GM21717 (cell line): Measurements from ENCODE around the gene ORM2.

Source experiments
- ATAC-seq: cut with Tn5 transposase; IDR thresholded peaks from one replicate; pipeline ENCODE4 v1.9.1; 2021; ENCODE audit warnings: mild to moderate bottlenecking, moderate library complexity; ENCODE audit not compliant: unreplicated experiment

Gene ORM2

DNA sequence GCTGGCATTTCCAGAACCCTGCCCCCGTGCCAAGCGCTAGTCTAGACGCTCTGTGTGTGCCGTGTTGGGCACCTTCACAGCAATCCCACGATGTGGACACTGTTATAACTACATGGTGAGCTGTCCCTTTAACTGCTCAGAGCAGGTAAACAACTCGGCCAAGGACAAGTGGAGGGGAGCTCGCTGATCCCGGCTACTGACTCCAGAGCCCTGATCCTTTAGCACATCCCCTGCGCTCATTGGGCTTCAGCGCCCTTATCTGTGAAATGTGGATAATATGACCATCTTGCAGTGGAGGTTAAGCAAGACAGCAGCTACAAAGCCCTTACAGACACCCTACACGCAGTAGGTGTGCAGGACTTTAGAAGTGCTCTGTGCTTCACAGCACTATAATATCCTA is 16.5 kb downstream of the ORM2 start:
- ATAC-seq, result no peak

- no peak for ATAC-seq
These were observed 18.0 kb downstream of the ORM2 start for GRCh38 chr9:114347675-114348074.

- no peak for ATAC-seq
These were observed 18.7 kb downstream of the ORM2 start for GRCh38 chr9:114348261-114348905.

- peak; percentile 85 for ATAC-seq
These were observed 19.3 kb downstream of the ORM2 start for GRCh38 chr9:114348906-114349482.

- no peak for ATAC-seq
These were observed 20.2 kb downstream of the ORM2 start for GRCh38 chr9:114349713-114350480.

GRCh38 chr9:114350636-114351401 is 21.1 kb downstream of the ORM2 start:
- no peak for ATAC-seq

- no peak for ATAC-seq
These were observed 22.3 kb downstream of the ORM2 start for GRCh38 chr9:114351932-114352331.

DNA sequence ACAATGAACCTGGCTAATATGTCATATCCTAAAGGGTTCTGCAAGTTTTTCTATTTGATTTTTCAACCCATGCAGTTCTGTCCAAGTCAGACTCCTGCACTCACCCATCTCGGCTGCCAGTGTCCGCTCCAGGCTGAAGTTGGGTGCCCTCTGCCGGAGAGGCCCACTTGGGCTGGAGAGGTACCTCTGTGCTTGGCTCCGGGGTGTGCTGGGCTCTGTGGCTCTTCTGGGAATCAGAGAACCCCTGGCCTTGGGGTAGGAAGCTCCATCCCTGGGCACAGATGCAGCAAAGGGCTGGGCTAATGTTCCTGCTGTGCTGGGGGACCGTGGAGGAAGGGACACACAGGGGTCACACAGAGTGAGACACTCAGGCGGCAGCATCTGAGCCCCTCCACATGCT is 26.2 kb downstream of the ORM2 start:
- ATAC-seq, result no peak

- no peak for ATAC-seq
These were observed 27.1 kb downstream of the ORM2 start for GRCh38 chr9:114356792-114357191.

- no peak for ATAC-seq
These were observed 27.7 kb downstream of the ORM2 start for GRCh38 chr9:114357360-114357759.

GRCh38 chr9:114357911-114358328 is 28.3 kb downstream of the ORM2 start:
- no peak for ATAC-seq

DNA sequence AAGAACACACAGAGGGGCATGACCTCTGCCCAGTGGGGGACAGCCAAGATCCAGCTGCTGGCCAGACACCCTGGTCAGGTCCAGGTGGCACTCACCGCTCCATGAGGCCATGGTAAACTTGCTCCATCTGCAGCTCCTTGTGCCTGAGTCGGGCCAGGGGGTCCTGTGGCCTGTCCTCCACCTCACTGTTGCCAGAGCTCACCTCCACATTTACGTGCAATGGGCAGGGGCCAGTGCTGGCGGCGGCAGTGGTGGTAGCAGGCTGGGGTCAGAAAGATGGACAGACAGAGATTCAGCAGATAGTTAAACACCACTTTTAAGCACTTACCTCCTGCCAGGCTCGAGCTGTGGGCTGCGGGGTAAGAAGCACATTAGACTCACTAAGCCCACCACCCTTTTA is 30.1 kb downstream of the ORM2 start:
- ATAC-seq, result no peak

GRCh38 chr9:114361542-114361941 is 31.9 kb downstream of the ORM2 start:
- no peak for ATAC-seq

- ATAC-seq, result no peak
These were observed 32.7 kb downstream of the ORM2 start for GRCh38 chr9:114362394-114362793.

- no peak for ATAC-seq
These were observed 33.8 kb downstream of the ORM2 start for GRCh38 chr9:114363424-114363823.

- no peak for ATAC-seq
These were observed 34.7 kb downstream of the ORM2 start for GRCh38 chr9:114364134-114365041.

DNA sequence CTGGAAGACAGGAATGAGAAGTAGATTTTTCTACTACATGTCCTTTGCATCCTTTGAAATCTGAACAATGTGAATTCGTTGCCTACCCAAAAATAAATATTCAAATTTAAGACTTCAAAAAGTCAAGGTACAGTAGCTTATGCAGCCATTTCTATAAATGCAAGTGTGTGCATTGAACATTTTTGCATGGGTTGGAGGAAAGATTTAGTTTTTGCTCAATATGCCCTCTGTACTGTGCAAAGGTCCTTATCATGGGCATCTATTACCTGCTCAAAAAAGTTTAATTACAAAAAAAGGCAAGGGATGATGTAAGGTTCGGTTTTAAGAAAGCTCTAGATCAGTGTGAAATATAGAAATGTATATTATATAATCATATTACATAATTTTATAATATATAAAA is 35.5 kb downstream of the ORM2 start:
- no peak for ATAC-seq

DNA sequence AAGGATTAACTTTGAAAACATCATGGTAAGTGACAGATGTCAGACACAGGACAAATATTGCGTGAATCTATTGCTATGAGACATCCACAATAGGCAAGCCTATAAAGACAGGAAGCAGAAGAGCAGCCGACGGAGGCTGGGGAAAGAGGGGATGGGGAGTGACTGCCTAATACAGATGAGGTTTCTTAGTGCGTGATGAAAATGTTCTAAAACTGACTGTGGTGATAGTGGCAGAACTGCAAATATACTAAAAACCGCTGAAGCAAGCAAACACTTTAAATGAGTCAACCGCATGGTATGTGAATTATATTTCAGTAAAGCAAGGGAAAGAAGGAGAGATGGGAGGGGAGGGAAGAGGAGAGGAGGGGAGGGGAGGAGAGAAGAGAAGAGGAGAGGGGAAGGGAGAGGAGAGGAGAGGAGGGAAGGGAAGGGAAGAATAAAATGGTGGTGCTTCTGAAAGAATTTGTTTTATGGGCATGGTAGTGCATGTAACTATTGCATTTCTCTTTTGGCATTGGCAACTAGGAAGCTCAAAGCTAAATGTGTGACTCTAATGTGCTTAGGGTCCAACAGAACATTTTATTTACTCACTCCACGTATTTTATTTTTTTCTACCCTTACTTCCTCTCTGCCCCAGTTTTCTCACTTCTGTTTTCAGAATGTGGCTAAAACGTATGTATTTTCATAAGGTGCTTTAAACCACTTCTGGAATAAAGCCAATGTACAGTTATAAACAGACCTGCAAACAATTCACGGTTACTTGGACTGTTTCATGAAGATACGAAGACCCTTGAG is 36.9 kb downstream of the ORM2 start:
- peak; percentile 50 for ATAC-seq

- ATAC-seq, result no peak
These were observed 37.7 kb downstream of the ORM2 start for GRCh38 chr9:114367366-114367765.
